Thyroid gland (tissue), 4 donors: Measurements from ENCODE around the gene DYNLT2B.

Experiments used
- CTCF ChIP-seq, 6 experiments: fragments of 200-600 bp in 3 of 6; fragments of 450-650 bp in 3 of 6; sonication (generic) in 3 of 6; IDR thresholded peaks; one replicate each; pipeline ENCODE4 v1.5.1; 2016 to 2019; ENCODE audit warnings: antibody characterized with exemption in 6 of 6, mild to moderate bottlenecking in 2 of 6, inconsistent platforms in 1 of 6, moderate library complexity in 1 of 6
- POLR2A ChIP-seq, 2 donors: fragments of 450-650 bp; IDR thresholded peaks; one replicate each; pipeline ENCODE4 v1.6.1; 2017; ENCODE audit warnings: antibody characterized with exemption in 2 of 2, mild to moderate bottlenecking in 2 of 2, moderate library complexity in 1 of 2

- TF ChIP-seq CTCF (IDR thresholded peaks at IDR 0.05) (no peak), POLR2A (IDR thresholded peaks at IDR 0.05) (no peak)
Observed at GRCh38 chr3:196365736-196366135, 47.7 kb upstream of the DYNLT2B start.
